Choroid plexus epithelial cell (primary cell): ENCODE results near the gene KCNQ1.

Experiments used
- DNase-seq: peaks from one replicate; pipeline ENCODE4 v3.0.0-alpha.2; 2010; ENCODE audit warnings: low read depth
- H3K4me3 ChIP-seq: 2 replicates; pipeline ENCODE4 v1.5.1; 2011; ENCODE audit warnings: low read depth, mild to moderate bottlenecking, control low read depth, low read length, moderate library complexity
- CTCF ChIP-seq: conservative IDR thresholded peaks from 2 replicates; pipeline ENCODE4 v1.5.1; 2011; ENCODE audit warnings: low read depth, mild to moderate bottlenecking, control low read depth, inconsistent platforms, low read length, moderate library complexity

KCNQ1 gene

GRCh38 chr11:2748814-2749554 is 304.2 kb downstream of the KCNQ1 start:
- no peak for DNase-seq
- TF ChIP-seq CTCF = no peak
- no peak overlapping the region for H3K4me3 ChIP-seq

- no peak for TF ChIP-seq CTCF
- DNase-seq = no peak
- H3K4me3 ChIP-seq = no peak overlapping the region
Measured at GRCh38 chr11:2750101-2750681, 305.4 kb downstream of the KCNQ1 start.

- TF ChIP-seq CTCF = no peak
- peak; percentile 19 for DNase-seq
- H3K4me3 ChIP-seq = no peak overlapping the region
Measured at GRCh38 chr11:2750682-2751522, 306.1 kb downstream of the KCNQ1 start.

GRCh38 chr11:2751523-2752203 is 306.9 kb downstream of the KCNQ1 start:
- no peak overlapping the region for H3K4me3 ChIP-seq
- no peak for DNase-seq
- TF ChIP-seq CTCF = no peak

- TF ChIP-seq CTCF = no peak
- H3K4me3 ChIP-seq = no peak overlapping the region
- peak; percentile 61 for DNase-seq
Measured at GRCh38 chr11:2752204-2752770, 307.5 kb downstream of the KCNQ1 start.

- no peak for DNase-seq
- no peak for TF ChIP-seq CTCF
- no peak overlapping the region for H3K4me3 ChIP-seq
Measured at GRCh38 chr11:2752923-2753322, 308.1 kb downstream of the KCNQ1 start.
